Measurements from ENCODE around the gene PDZRN3. TPM values are rescaled to one million over a fixed set of nuclear protein-coding genes. Genes with fewer than 3 reads are reported as not detected.
A peak's percentile ranks its signal among the peaks of the same experiment; 100 is the strongest.

PDZRN3 gene
- polyA plus RNA-seq, 1 of the 3 experiments (the other 2 are of a cell fraction): 10.3 TPM

- Histone ChIP-seq H3K4me3 (ENCODE audit: low read depth in 2 of 2, low read length in 1 of 2) (no peak overlapping the region), H3K36me3 (replicated peaks in 1 of 2; ENCODE audit: control insufficient read depth in 1 of 2, insufficient read depth in 2 of 2, low read length in 1 of 2) (peaks cover 0 to 8% of the 10 kb centered on the region in 2 experiments), H3F3A (replicated peaks; ENCODE audit: insufficient read depth) (peaks cover 10% of the 10 kb centered on the region), H3K79me2 (ENCODE audit: insufficient read depth) (peaks cover 41% of the 10 kb centered on the region), H3K9ac (no peak overlapping the region), H3K9me2 (no peaks in the 10 kb centered on the region), H3K27ac (ENCODE audit: low read depth in 2 of 2, low read length in 1 of 2) (peak overlapping the region; percentile 22 to 92; a peak in 3 of 4 replicates), H3K27me3 (ENCODE audit: insufficient read depth) (no peaks in the 10 kb centered on the region), H2AFZ (ENCODE audit: low read depth) (no peak overlapping the region), H4K20me1 (ENCODE audit: insufficient read depth) (peaks cover 55% of the 10 kb centered on the region; the same call in 1 of the 2 replicates), H3K9me3 (no peaks in the 10 kb centered on the region), H3K4me2 (no peak overlapping the region), H3K4me1 (ENCODE audit: control insufficient read depth in 1 of 2, insufficient read depth in 2 of 2, low read depth in 1 of 2, low read length in 1 of 2) (peaks cover 0 to 46% of the 10 kb centered on the region in 2 experiments; a peak in 2 of 4 replicates)
- TF ChIP-seq GATA2 (CRISPR knock-in tag; IDR thresholded peaks at IDR 0.05) (peak; percentile 66; the same call in 1 of the 2 replicates), MXI1 (IDR thresholded peaks at IDR 0.05; ENCODE audit: low read depth, low read length) (peak; percentile 64; the same call in 1 of the 2 replicates), RCOR1 (IDR thresholded peaks at IDR 0.05; ENCODE audit: low read length) (peak; percentile 76; the same call in 1 of the 2 replicates), EP300 (IDR thresholded peaks at IDR 0.05; ENCODE audit: borderline replicate concordance in 1 of 2, low read depth in 1 of 2, low read length in 1 of 2) (peak in 1 of 2 experiments; percentile 98; a peak in 2 of 4 replicates), USF2 (IDR thresholded peaks at IDR 0.05; ENCODE audit: borderline replicate concordance, low read depth, low read length) (no peak), CHD2 (IDR thresholded peaks at IDR 0.05; ENCODE audit: low read length, partially characterized antibody) (peak; percentile 81), RAD21 (IDR thresholded peaks at IDR 0.05; ENCODE audit: low read length) (peak; percentile 22; the same call in 1 of the 2 replicates), NRF1 (IDR thresholded peaks at IDR 0.05; ENCODE audit: low read depth, low read length) (no peak)
- 55% methylated on average over 3 of the region's 3 CpGs for WGBS (ENCODE audit: low lambda C conversion rate)
- peak; percentile 51 for DNase-seq
- CTCF ChIA-PET: interaction anchor here (0.6 to 1.6 kb wide), 6 partner anchors 11 to 367 kb away, joined by 3 to 7 read pairs (median 3); no protein-coding TSS in a partner anchor
- POLR2A ChIA-PET: no interaction called here
Observed at GRCh38 chr3:73423116-73423515, 201.6 kb downstream of the PDZRN3 start.

GRCh38 chr3:73422571-73422970 is 202.2 kb downstream of the PDZRN3 start:
- Histone ChIP-seq H3K4me2 (no peak overlapping the region), H3K27ac (ENCODE audit: low read depth in 2 of 2, low read length in 1 of 2) (peak overlapping the region in 1 of 2 experiments; percentile 92; a peak in 2 of 4 replicates), H4K20me1 (ENCODE audit: insufficient read depth) (peaks cover 52% of the 10 kb centered on the region; the same call in 1 of the 2 replicates), H2AFZ (ENCODE audit: low read depth) (no peak overlapping the region), H3K27me3 (ENCODE audit: insufficient read depth) (no peaks in the 10 kb centered on the region), H3K79me2 (ENCODE audit: insufficient read depth) (peaks cover 41% of the 10 kb centered on the region), H3K9me2 (no peaks in the 10 kb centered on the region), H3K4me3 (ENCODE audit: low read depth in 2 of 2, low read length in 1 of 2) (no peak overlapping the region; a peak in 1 of 4 replicates), H3K9me3 (no peaks in the 10 kb centered on the region), H3K9ac (no peak overlapping the region), H3K4me1 (ENCODE audit: control insufficient read depth in 1 of 2, insufficient read depth in 2 of 2, low read depth in 1 of 2, low read length in 1 of 2) (peaks cover 0 to 41% of the 10 kb centered on the region in 2 experiments; a peak in 2 of 4 replicates), H3K36me3 (replicated peaks in 1 of 2; ENCODE audit: control insufficient read depth in 1 of 2, insufficient read depth in 2 of 2, low read length in 1 of 2) (peaks cover 0 to 8% of the 10 kb centered on the region in 2 experiments), H3F3A (replicated peaks; ENCODE audit: insufficient read depth) (peaks cover 14% of the 10 kb centered on the region)
- ChIA-PET CTCF (interaction anchor here (1.0 to 1.6 kb wide), 3 partner anchors 11 to 322 kb away, joined by 3 to 7 read pairs (median 6); no protein-coding TSS in a partner anchor), POLR2A (no interaction called here)
- no peak for DNase-seq
- 68% methylated on average over 2 of the region's 2 CpGs for WGBS (ENCODE audit: low lambda C conversion rate)
- no peak for TF ChIP-seq FOXJ3 (CRISPR knock-in tag; IDR thresholded peaks at IDR 0.05)
- no peak for TF ChIP-seq FOXM1 (IDR thresholded peaks at IDR 0.05; ENCODE audit: low read depth)
- TF ChIP-seq CHD2 (IDR thresholded peaks at IDR 0.05; ENCODE audit: low read length, partially characterized antibody): no peak
- no peak for TF ChIP-seq ELF1 (IDR thresholded peaks at IDR 0.05)
- TF ChIP-seq FOSL2 (IDR thresholded peaks at IDR 0.05; ENCODE audit: borderline replicate concordance, low read depth): no peak
- TF ChIP-seq PBX3 (IDR thresholded peaks at IDR 0.05): no peak
- no peak for TF ChIP-seq CTCF (IDR thresholded peaks at IDR 0.05)
- TF ChIP-seq ZBTB33 (IDR thresholded peaks at IDR 0.05; ENCODE audit: borderline replicate concordance, low read depth): no peak
- no peak for TF ChIP-seq TCF12 (IDR thresholded peaks at IDR 0.05)
- TF ChIP-seq RAD21 (IDR thresholded peaks at IDR 0.05; ENCODE audit: low read length): no peak
- no peak for TF ChIP-seq RXRA (IDR thresholded peaks at IDR 0.05; ENCODE audit: borderline replicate concordance, low read depth)
- TF ChIP-seq NFIC (IDR thresholded peaks at IDR 0.05; ENCODE audit: borderline replicate concordance): no peak
- TF ChIP-seq YY1 (IDR thresholded peaks at IDR 0.05; ENCODE audit: low read depth): no peak
- no peak for TF ChIP-seq GATA2 (CRISPR knock-in tag; IDR thresholded peaks at IDR 0.05)
- TF ChIP-seq RCOR1 (IDR thresholded peaks at IDR 0.05; ENCODE audit: low read length): no peak

Measured in SK-N-SH (cell line).